ENCODE data around the gene SGTA.
"Not testable (repeated sequence)": the region's sequence is repeated elsewhere in the genome, so short reads cannot be mapped to it uniquely, and the experiment has no call there.

SGTA gene, protein sequence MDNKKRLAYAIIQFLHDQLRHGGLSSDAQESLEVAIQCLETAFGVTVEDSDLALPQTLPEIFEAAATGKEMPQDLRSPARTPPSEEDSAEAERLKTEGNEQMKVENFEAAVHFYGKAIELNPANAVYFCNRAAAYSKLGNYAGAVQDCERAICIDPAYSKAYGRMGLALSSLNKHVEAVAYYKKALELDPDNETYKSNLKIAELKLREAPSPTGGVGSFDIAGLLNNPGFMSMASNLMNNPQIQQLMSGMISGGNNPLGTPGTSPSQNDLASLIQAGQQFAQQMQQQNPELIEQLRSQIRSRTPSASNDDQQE

DNA sequence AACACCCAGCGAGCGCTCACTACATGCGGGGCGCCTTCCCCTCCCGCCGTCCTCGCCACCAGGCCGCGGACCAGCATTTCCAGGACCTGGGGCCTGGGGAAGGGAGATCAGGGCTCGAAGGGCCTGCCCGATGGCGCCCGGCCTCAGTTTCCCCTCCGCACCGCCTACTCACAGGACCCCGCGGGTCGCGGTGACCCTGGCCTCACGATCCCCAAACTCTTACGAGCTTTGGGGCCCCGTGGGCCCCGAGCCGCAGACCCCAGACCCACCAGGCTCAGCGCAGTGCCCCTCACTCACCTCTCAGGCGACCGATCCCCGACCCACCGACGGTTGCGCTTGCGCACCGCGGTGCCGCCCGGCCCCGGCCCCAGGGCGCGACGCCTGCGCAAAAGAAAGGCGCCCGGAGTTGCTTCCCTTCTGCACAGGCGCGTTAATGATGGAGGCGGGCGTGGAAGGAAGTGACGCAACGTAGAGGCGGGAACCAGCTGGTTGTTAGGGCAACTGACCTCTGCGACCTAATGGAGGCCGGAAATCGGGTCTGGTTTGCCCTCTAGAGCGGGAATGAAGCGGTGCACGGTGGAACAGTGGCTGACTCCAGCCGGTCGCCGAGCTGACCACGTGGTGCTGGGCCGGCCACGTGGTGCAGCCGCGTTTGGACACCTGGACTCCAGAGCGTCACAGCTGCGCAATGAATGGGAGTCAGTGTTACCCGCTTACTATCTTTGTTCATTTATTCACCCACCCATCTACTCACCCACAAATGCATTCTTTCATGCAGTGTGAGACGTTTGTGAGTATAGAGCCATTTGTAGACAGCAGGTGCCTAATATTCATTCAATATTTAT lies at the start of gene SGTA:
SGTA (minus strand) TSS at position 338 of the 845 bp plus-strand sequence. CDS start 14,205 bp downstream, outside the sequence.
- DNase-seq = peak; percentile 94

DNA sequence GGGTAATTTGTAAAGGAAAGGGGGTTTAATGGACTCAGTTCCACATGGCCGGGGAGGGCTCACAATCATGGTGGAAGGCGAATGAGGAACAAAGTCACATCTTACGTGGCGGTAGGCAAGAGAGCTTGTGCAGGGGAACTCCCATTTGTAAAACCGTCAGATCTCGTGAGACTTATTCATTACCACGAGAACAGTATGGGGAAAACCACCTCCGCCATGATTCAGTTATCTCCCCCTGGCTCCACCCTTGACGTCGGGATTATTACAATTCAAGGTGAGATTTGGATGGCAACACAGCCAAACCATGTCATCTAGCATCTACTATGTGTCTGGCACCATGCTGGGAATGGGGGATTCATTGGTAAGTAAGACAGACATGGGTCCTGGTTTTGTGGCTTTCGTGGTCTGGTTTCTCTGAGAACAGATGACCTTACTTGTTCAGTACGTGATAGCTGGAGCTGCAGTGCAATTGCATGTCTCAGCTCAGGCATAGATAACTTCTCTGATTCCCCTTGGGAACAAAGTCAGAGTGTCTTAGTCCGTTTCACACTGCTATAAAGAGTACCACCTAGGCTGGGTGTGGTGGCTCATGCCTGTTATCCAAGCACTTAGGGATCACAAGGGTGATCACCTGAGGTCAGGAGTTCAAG lies 44.9 kb upstream of the SGTA start:
- no peak for DNase-seq

DNA sequence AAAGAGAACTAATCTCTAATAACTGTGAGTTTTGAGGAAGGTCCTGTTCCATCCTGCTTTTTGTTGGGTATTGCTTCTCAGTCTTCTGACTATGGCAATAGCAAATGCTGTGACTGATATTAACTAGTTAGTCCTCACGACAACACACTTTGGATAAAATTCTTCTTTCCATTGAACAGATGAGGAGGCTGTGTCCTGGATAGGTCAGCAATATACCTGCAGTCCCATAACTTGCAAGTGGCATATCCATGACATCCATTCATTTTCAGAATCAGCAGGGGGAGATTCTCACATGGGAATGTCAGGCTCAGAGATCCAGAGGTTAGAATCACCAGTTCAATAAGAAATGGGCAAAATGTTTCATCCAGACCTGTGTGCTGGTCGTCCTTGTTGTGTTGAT lies 43.9 kb upstream of the SGTA start:
- no peak for DNase-seq

DNA sequence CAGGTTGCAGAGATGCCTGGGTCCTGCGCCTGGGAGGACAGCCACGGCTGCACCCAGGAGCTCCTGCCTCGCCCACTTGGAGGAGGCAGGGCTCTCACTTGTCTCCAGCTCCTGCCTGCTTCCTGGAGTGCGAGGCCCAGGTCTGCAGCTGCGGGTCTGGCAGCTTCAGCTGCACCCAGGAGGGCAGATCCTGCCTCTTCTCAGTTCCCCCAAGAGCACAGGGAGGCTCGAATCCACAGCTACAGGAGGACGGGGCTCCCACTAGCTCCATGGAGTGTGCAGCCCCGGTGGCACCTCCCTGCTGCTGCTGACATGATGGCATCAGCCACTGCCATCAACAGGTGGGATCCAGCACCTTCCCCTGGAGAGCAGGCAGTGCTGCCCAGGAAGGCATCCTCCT lies 41.1 kb upstream of the SGTA start:
- DNase-seq = no peak

DNA sequence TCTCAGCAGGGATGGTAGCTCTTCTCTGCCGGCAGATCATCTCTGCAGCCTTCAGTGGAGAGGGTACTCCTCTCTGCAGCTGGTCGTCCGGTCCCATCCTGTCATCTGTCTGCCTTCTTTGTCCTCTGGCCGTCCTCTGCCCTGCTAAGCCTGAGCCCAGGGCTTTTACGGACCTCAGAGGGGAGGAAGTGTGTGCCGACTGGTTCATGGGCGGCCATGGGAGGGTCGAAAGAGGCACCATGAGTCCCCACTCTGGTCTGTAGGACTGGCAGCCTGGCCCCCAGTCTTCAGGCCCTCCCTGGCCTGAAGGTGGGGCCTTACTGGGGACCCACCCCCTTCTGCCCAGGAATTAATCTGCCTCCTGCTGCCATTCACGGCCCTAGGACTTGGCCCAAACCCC lies 40.6 kb upstream of the SGTA start:
- DNase-seq = no peak

DNA sequence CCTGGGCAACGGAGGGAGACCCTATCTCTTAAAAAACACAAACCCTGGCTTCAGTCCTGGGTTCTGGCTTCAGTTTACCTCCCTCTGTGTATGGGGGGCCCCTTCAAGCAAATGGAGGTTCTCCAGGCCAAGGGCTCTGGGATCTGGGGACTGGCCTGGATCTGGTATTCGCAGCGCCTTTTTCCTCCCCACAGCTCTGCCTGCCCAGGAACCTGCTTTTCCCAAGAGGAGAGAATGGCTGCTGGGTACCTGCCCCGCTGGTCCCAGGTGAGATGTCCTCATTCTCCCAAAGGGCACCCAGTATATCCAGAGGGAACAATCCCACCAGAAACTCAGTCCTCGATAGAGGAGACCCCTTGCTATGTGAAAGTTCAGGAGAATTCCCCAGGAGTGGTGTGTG lies 39.8 kb upstream of the SGTA start:
- no peak for DNase-seq

DNA sequence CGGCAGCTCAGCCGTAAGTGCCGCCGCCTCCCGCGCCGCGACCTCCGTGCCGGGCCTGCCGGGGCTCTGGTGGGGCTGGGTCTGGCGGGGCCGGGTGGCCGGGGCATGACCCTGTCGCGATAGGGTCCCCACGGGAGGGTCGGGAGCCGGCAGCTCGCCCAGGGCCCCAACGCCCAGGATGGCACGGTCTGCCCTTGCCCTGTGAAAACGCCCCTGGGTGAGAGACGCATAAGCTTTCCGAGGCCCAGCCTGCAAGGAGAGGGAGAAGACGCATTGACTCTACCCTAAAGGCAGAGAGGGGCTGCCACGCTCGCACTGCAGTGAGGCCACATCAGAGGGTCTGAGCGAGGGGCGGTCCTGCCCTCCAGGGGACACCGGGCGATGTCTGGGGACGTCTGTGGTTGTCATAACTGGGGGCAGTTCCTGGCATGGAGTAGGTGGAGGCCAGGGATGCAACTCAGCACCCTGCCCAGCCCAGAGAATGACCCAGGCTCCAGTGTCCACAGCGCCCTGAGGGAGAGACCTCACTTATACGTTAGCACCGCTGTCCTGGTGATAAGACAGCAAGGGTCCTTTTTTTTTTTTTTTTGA lies 37.1 kb upstream of the SGTA start:
- DNase-seq = no peak

DNA sequence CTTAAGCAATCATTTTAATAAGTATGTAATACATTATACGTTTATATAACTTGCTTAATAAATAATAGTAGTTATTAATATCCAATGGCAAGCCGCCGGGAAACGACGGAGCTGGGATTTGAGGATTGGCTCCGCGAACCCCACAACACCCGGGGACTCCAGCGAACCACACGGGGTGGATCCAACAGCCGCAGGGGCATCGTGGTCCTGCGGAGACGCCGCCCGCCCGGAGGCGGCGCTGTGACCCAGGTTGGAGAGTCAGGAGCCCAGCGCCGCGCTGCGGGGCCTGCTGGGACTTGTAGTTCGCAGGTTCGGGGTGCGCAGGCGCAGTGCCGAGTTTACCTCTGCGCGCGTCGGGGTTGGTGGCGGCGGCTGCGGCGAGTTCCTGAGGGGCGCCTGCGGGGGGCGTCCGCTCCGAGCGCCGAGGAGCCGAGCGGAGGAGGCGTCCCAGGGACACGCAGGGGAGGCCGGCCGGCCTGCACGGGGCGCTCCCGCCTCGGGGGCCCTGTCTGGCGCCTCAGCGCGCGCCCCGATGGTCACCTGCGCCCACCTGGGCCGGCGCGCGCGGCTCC lies 36.6 kb upstream of the SGTA start, which contains the start of gene ZNF554:
ZNF554 (plus strand) TSS at position 329 of the 572 bp plus-strand sequence; CDS start at position 533, 204 bp downstream.
- peak; percentile 79 for DNase-seq

DNA sequence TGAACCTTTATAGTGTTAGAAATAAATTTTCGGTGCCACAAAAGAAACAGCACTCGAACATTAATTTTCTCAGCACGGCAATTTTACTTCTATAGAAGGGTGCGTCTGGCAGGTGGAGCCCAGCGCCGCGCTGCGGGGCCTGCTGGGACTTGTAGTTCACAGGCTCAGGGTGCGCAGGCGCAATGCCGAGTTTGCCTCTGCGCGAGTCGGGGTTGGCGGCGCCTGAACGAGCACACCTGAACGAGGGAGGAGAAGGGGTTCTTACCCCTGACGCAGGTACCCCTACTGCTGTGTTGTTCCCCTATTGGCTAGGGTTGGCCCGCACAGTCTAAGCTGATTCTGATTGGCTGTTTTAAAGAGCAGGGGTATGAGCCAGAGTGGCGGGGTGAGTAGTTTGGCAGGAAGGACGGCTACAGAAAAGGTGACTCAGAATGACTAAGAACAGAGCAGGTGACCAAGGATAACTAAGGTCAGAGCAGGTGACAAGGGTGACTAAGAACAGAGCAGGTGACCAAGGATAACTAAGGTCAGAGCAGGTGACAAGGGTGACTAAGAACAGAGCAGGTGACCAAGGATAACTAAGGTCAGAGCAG lies 34.3 kb upstream of the SGTA start:
- DNase-seq = not testable (repeated sequence)

DNA sequence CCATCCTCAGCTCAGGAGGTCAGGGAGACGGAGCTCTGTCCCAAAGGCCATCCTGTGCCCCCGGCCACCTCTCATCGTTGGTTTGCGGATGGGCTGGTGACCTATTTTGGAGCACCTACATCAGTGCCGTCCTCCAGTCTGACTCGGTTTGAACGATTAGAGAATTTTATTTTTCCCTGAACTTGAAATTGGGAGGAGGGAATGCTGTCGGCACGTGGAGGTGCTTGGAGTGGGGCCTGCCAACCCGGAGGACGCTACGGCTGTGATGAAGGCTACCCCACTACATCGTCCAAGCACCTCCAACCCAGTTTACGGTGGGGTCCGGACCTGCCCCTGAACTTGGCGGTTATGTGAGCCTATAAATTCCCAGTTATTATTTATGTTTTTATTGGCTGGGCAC lies 33.6 kb upstream of the SGTA start:
- no peak for DNase-seq

DNA sequence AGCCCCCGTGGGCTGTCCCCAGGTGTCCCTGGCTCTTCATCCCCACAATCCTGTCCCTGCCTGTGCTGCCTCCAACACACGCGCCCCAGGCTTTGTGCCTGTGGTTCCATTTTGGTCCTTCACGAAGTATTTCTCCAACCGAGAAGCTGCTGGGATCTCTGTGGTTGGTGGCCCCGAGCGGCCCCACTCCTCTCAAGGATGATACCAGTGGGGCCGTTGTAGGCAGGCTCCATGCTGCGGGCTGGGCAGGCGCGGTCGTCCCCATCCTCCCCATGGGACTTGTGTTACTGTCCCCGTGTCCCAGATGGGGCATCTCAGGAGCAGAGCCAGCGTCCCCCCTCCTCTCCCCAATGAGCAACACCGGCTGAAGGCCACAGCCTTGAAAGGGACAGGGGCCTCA lies 32.9 kb upstream of the SGTA start:
- DNase-seq = no peak

DNA sequence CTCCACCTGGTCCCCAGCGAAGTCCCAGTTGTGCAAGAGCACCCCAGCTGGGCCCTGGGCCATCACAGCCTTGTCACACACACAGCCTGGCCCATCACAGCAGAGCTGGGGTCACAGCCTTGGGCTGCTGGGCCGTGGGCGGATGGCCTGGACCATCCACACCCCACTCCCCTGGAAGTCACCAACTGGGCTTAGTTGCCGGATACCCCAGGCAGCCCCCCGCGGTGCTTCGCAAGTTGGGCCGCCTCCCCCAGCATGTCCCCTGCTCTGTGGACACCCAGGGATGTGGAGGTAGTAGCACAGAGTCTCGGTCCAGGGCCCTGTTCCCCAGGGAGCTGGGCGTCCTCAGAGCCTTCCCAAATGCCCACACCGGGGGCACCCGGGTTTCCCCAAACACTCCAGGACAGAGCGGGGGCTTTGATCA lies 32.1 kb upstream of the SGTA start:
- DNase-seq = no peak

DNA sequence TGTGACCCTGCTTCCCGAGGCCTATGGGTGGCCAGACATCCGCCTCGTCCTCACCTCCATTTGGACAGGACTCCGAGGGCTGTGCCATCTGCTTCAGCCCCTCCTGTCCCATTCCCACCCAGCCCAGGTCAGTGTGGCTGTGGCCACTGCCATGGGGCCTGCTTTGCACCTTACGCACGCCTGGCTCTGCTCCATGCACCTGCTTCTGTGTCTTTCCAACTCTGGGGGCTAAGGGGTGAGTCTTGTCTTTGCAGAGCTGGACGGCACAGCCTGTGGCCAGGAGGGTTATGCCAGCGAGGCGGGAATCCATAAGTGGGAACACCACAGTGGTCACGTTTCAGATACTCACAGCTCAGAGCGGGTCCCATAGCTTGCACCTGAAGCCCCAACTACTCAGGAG lies 31.4 kb upstream of the SGTA start:
- DNase-seq = no peak

DNA sequence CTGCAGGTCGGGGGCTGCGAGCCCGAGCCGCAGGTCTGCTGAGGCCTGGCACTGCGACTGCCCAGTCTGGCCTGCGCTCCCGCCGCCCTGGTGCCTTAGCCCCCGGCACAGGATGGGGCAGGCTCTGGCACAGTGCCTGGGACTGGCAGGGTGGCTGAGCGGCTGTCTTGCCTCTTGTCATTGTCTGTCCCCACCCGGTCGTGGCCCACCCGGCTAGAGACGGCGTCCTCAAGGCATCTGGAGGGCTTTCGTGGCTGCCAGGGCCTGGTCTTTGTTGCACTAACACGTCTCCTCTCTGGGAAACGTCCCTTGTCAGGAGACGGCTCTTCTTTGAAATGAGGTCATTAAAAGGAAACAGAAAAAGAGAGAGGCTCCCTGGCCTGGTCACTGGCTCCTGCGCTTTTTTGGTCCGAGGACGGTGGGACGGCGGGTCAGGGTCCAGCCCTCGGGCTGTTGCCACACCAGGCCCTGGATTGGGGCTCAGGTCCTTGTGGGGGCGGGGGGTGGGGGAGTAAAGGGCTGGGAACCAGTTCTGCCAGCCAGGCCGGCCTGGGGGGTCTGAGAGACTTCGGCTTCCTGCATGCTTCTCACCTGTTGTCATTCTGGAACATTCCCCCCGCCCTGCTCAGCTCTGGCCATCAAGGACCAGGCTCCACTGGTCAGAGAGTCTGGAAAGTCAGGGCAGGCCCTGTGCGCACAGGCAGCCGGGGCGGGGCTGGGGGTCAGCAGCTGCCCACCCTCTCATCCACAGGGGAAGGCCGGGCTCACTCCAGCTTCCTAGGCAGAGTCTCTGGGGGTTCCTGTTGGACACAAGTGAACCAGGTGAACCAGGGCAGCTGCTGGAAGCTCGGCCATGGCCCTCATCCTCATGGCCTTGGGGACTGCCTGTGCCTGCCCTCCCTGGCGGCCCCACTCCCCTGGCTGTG lies 30.4 kb upstream of the SGTA start:
- DNase-seq = no peak

DNA sequence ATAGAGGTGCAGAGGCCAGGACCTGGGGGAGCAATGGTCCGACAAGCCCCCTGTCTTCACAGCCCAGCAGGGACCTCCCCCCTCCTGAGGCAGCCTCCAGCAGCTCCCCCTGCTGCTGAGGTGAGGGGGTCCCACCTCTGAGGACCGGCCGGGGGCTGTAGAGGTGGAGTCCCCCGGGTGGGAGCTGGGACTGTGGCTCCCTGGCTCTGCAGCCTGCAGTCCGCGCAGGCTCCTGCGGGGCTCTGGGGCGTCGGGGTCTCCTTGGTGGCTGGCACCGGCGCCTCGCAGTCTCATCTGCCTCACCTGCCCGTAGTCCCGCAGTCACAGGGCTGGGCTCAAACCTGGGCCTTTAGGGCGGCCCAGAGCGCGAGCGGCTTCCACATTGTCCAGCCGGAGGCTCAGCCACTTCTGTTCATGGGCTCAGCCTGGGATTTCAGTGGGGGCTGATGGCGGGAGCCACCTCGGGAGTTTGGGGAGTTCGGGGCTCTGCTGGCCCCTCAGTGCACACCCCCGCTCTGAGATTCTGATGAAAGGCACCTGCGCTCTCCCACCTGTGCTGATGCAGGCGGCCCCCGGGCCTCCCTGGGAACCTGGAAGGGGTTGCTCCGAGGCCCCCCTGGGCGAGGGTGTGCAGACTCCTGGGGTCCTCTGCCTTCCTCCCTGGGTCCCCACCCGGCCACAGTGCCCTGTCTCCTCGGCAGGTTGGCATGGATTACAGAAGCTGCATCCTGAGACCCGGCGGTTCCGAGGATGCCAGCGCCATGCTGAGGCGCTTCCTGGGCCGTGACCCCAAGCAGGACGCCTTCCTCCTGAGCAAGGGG lies 29.6 kb upstream of the SGTA start:
- DNase-seq = no peak

DNA sequence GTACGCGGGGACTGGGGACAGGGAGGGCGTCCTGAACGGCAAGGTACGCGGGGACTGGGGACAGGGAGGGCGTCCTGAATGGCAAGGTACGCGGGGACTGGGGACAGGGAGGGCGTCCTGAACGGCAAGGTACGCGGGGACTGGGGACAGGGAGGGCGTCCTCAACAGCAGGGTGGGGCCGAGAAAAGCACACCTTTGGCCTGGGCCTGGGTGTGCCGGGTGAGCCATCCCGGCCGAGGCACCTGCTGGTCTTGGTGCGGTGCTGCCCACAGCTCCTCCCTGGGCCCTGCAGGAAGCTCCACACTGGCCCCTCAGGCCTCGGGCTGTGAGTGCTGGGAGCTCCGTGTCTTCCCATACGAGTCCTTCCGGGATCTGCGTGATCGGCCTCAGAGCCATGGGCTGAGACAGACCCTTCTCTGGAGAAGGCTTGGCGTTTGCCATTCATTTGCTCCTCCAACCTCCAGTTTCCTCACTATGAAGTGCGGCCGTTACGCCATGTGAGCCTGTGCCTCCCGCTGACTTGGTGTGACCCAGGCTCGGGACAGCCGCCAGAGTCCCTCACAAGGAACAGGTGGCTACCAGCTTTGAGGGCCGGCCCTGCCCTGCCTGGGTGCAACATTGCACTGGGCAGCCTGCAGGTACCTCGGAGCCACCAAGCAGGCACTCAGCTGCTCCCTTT lies 28.8 kb upstream of the SGTA start:
- DNase-seq = no peak

DNA sequence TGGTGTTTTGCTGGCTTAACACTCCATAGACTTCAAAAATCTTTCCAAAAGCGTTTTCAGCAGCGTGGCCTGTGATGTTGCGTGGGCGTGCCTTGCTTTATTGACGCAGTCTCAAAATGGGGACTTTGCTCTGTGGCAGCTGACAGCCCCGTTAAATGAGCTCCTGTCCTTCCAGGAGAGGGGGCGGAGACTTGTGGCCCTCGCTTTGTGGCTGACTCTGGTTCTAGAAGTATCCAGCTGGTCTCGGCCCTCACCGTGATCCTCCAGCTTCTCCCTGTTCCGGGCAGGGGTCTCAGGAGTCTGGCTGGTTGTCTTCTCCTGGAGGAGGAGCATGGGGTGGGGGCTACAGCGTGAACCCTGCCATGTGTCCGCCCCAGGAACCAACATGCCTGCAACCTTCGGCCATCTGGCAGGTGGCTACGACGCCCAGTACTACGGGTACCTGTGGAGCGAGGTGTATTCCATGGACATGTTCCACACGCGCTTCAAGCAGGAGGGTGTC lies 28.2 kb upstream of the SGTA start:
- DNase-seq = no peak

DNA sequence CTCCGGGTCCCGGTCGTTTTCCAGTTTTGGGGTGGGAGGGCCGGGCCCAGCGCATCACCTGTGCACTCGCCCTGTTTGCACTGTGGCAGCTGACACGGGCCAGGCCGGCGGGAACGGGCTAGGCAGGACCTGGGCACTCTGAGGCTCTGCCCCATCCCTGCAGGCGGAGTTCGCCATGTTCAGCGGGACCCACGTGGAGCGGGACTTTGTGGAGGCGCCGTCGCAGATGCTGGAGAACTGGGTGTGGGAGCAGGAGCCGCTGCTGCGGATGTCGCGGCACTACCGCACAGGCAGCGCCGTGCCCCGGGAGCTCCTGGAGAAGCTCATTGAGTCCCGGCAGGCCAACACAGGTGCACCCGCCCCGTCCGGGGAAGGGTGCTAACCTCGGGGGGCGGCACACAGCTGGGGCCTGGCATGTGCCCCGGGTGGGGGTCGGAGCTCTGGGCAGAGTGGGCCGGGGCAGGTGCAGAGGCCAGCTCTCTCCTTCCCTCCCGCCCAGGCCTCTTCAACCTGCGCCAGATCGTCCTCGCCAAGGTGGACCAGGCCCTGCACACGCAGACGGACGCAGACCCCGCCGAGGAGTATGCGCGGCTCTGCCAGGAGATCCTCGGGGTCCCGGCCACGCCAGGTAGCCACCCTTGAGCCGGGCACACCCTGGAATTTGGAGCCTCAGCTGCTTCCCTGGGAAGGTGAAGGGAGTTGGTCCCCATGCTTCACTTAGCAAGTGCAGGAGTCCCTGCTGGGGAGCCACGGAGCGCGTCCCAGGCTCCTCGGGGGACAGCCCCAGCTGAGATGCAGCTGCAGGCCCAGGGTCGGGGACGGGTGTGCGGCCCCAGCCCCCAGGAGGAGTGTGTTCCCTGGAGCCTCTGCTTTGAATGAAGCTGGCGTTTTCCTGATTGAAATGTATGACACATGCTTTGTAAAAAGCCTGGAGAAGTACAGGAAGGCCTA lies 27.3 kb upstream of the SGTA start:
- DNase-seq = no peak

Measured in GOT3 (cell line).